Measurements from ENCODE around the gene RNF144A.
"Not testable (repeated sequence)": the region's sequence is repeated elsewhere in the genome, so short reads cannot be mapped to it uniquely, and the experiment has no call there.

RNF144A gene

GRCh38 chr2:6930923-6931647, 13.9 kb downstream of the RNF144A start:
- DNase-seq, result no peak

GRCh38 chr2:6931753-6932152, 14.5 kb downstream of the RNF144A start:
- DNase-seq, result no peak

GRCh38 chr2:6932206-6932605, 15.0 kb downstream of the RNF144A start:
- no peak for DNase-seq

GRCh38 chr2:6932828-6933227, 15.6 kb downstream of the RNF144A start:
- no peak for DNase-seq

GRCh38 chr2:6933911-6934310, 16.7 kb downstream of the RNF144A start:
- no peak for DNase-seq

- no peak for DNase-seq
These were observed 17.1 kb downstream of the RNF144A start for GRCh38 chr2:6934345-6934744.

- DNase-seq, result no peak
These were observed 17.8 kb downstream of the RNF144A start for GRCh38 chr2:6934758-6935651.

- not testable (repeated sequence) for DNase-seq
These were observed 18.4 kb downstream of the RNF144A start for GRCh38 chr2:6935652-6936020.

GRCh38 chr2:6937157-6937556, 19.9 kb downstream of the RNF144A start:
- DNase-seq, result no peak

GRCh38 chr2:6937582-6937981, 20.4 kb downstream of the RNF144A start:
- DNase-seq, result no peak

GRCh38 chr2:6939071-6939470, 21.9 kb downstream of the RNF144A start:
- no peak for DNase-seq

- no peak for DNase-seq
These were observed 23.6 kb downstream of the RNF144A start for GRCh38 chr2:6940820-6941219.

GRCh38 chr2:6941299-6942046, 24.3 kb downstream of the RNF144A start:
- no peak for DNase-seq

GRCh38 chr2:6942848-6943247, 25.6 kb downstream of the RNF144A start:
- DNase-seq, result no peak

- DNase-seq, result no peak
These were observed 26.3 kb downstream of the RNF144A start for GRCh38 chr2:6943523-6943922.

GRCh38 chr2:6943971-6944370, 26.8 kb downstream of the RNF144A start:
- DNase-seq, result no peak

GRCh38 chr2:6944555-6944954, 27.3 kb downstream of the RNF144A start:
- DNase-seq, result no peak

- DNase-seq, result no peak
These were observed 28.0 kb downstream of the RNF144A start for GRCh38 chr2:6945087-6945813.

- DNase-seq, result no peak
These were observed 28.6 kb downstream of the RNF144A start for GRCh38 chr2:6945821-6946220.

- no peak for DNase-seq
These were observed 29.5 kb downstream of the RNF144A start for GRCh38 chr2:6946722-6947121.

GRCh38 chr2:6947929-6948676, 30.9 kb downstream of the RNF144A start:
- DNase-seq, result no peak
